ENCODE data around the gene KCNH8. TPM values are rescaled to one million over a fixed set of nuclear protein-coding genes. Genes with fewer than 3 reads are reported as not detected.

Gene KCNH8
- polyA plus RNA-seq, 3 donors = 0.03 TPM; not detected in 2

GRCh38 chr3:19171794-19172193 lies 23.5 kb downstream of the KCNH8 start:
- peaks cover 0 to 3% (median 2%) of the 10 kb centered on the region in 3 donors for H3K27me3 Mint-ChIP-seq (ENCODE audit: low read depth in 3 of 3)
- no peaks in the 10 kb centered on the region for H3K4me1 Mint-ChIP-seq
- H3K27me3 ChIP-seq (ENCODE audit: control insufficient read depth in 2 of 2, insufficient read depth in 2 of 2, low read length in 2 of 2) = no peaks in the 10 kb centered on the region
- no peaks in the 10 kb centered on the region for H3K9me3 ChIP-seq (replicated peaks in 1 of 2; ENCODE audit: control insufficient read depth in 1 of 2, insufficient read depth in 1 of 2, low read length in 2 of 2)
- no peak overlapping the region for H3K4me3 ChIP-seq (replicated peaks in 1 of 3; ENCODE audit: low read depth in 2 of 3, low read length in 3 of 3)
- WGBS (ENCODE audit: insufficient coverage) = 83% methylated on average over 1 of the region's 2 CpGs
- no peak overlapping the region for H3K27ac Mint-ChIP-seq
- H2AFZ ChIP-seq (ENCODE audit: insufficient read depth, low read depth, low read length, poor library complexity, severe bottlenecking) = no peak overlapping the region
- no peaks in the 10 kb centered on the region for H4K20me1 ChIP-seq (ENCODE audit: insufficient read depth, low read length)
- H3K4me1 ChIP-seq (ENCODE audit: control insufficient read depth in 1 of 2, insufficient read depth in 2 of 2, low read length in 2 of 2) = no peaks in the 10 kb centered on the region
- no peak for TF ChIP-seq CTCF (IDR thresholded peaks at IDR 0.05)
- no peaks in the 10 kb centered on the region for H3K36me3 ChIP-seq (replicated peaks in 1 of 2; ENCODE audit: control insufficient read depth in 1 of 2, insufficient read depth in 2 of 2, low read length in 2 of 2)
- DNase-seq = no peak
- H3K79me2 ChIP-seq (ENCODE audit: insufficient read depth, low read length) = no peaks in the 10 kb centered on the region
- H3K9ac ChIP-seq (ENCODE audit: insufficient read depth, low read length, poor library complexity, severe bottlenecking) = no peak overlapping the region
- intact Hi-C loops (cut with micrococcal nuclease) = no loop called here
- H3K4me3 Mint-ChIP-seq = no peak overlapping the region
- peaks cover 0 to 6% (median 0%) of the 10 kb centered on the region in 7 donors for H3K9me3 Mint-ChIP-seq
- no peak overlapping the region for H3K4me2 ChIP-seq (replicated peaks; ENCODE audit: extremely low read depth, low read length, poor library complexity, severe bottlenecking)
- no peak overlapping the region for H3K27ac ChIP-seq (ENCODE audit: low read depth in 1 of 2, low read length in 2 of 2)
- no peaks in the 10 kb centered on the region for H3K36me3 Mint-ChIP-seq

- H3K4me1 Mint-ChIP-seq = no peaks in the 10 kb centered on the region
- Histone ChIP-seq H3K27me3 (ENCODE audit: control insufficient read depth in 2 of 2, insufficient read depth in 2 of 2, low read length in 2 of 2) (no peaks in the 10 kb centered on the region), H3K27ac (ENCODE audit: low read depth in 1 of 2, low read length in 2 of 2) (no peak overlapping the region), H3K9me3 (replicated peaks in 1 of 2; ENCODE audit: control insufficient read depth in 1 of 2, insufficient read depth in 1 of 2, low read length in 2 of 2) (no peaks in the 10 kb centered on the region), H3K36me3 (replicated peaks in 1 of 2; ENCODE audit: control insufficient read depth in 1 of 2, insufficient read depth in 2 of 2, low read length in 2 of 2) (no peaks in the 10 kb centered on the region), H3K4me3 (replicated peaks in 1 of 3; ENCODE audit: low read depth in 2 of 3, low read length in 3 of 3) (no peak overlapping the region), H4K20me1 (ENCODE audit: insufficient read depth, low read length) (no peaks in the 10 kb centered on the region), H3K4me2 (replicated peaks; ENCODE audit: extremely low read depth, low read length, poor library complexity, severe bottlenecking) (no peak overlapping the region), H2AFZ (ENCODE audit: insufficient read depth, low read depth, low read length, poor library complexity, severe bottlenecking) (no peak overlapping the region), H3K9ac (ENCODE audit: insufficient read depth, low read length, poor library complexity, severe bottlenecking) (no peak overlapping the region), H3K4me1 (ENCODE audit: control insufficient read depth in 1 of 2, insufficient read depth in 2 of 2, low read length in 2 of 2) (no peaks in the 10 kb centered on the region), H3K79me2 (ENCODE audit: insufficient read depth, low read length) (no peaks in the 10 kb centered on the region)
- H3K4me3 Mint-ChIP-seq = no peak overlapping the region
- H3K27me3 Mint-ChIP-seq (ENCODE audit: low read depth in 3 of 3) = peaks cover 0 to 3% (median 2%) of the 10 kb centered on the region in 3 donors
- no CpG with 5 or more reads among the region's 1 CpG for WGBS (ENCODE audit: insufficient coverage)
- peak overlapping the region in 1 of 7 donors; percentile 13 for H3K27ac Mint-ChIP-seq
- intact Hi-C loops (cut with micrococcal nuclease) = no loop called here
- H3K9me3 Mint-ChIP-seq = peaks cover 0 to 4% (median 0%) of the 10 kb centered on the region in 7 donors
- TF ChIP-seq CTCF (IDR thresholded peaks at IDR 0.05) = no peak
- no peaks in the 10 kb centered on the region for H3K36me3 Mint-ChIP-seq
- no peak for DNase-seq
Measured at GRCh38 chr3:19173945-19174344, 25.6 kb downstream of the KCNH8 start.
